Measurements from ENCODE around the gene VPS8. TPM values are rescaled to one million over a fixed set of nuclear protein-coding genes. Genes with fewer than 3 reads are reported as not detected.

VPS8 gene
- total RNA-seq, 1 experiment from 2014 or later: 37.6 TPM

- TF ChIP-seq REST (IDR thresholded peaks at IDR 0.05; ENCODE audit: low read depth): no peak
Measured at GRCh38 chr3:185051801-185052200, 239.8 kb downstream of the VPS8 start (continued).

DNA sequence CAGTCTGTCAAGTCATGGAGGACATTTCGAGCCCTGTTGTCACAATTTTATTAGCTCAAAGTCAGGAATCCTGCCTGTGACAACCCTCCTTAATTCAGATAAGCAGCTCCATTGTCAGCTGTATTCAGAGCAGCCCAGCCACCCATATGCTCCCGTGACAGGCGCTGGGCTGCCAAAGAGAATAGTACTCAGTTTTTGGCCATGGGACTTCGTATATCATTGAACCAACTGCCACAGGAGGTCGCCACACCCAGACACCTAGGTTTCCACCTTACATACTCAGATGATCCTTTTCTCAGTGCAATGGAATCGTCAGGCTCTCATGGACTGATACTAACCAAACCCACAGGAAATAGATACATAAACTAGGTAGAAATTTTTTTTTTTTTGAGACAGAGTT, 240.7 kb downstream of the VPS8 start:
- DNase-seq (ENCODE audit: low read depth, low spot score): no peak
- BruUV-seq (replicated peaks): no TSS peak
- no peak overlapping the region for H3K4me2 ChIP-seq (ENCODE audit: low read length)
- ChIA-PET RAD21 (ENCODE audit: low non-redundant PET in 1 of 2, low total read pairs in 2 of 2, uncharacterized antibody in 2 of 2, unreplicated experiment in 2 of 2) (no interaction called here), CTCF (no interaction called here), POLR2A (no interaction called here)
- H2AFZ ChIP-seq (ENCODE audit: low read depth, low read length, poor library complexity, severe bottlenecking): no peak overlapping the region
- no peaks in the 10 kb centered on the region for H3K79me2 ChIP-seq (ENCODE audit: insufficient read depth, low read length)
- intact Hi-C loops (cut with micrococcal nuclease): no loop called here
- 0 out of 4 replicates have a peak, but pooled peaks cover 0 to 2% of the 10 kb centered on the region in 2 experiments for H3K36me3 ChIP-seq (ENCODE audit: control insufficient read depth in 1 of 2, insufficient read depth in 2 of 2, low read length in 2 of 2)
- H3K9me2 ChIP-seq (ENCODE audit: insufficient read depth): no peaks in the 10 kb centered on the region
- no peak overlapping the region for H3K27ac ChIP-seq (ENCODE audit: low read depth, low read length)
- no peaks in the 10 kb centered on the region for H3K4me1 ChIP-seq (ENCODE audit: control insufficient read depth in 1 of 2, insufficient read depth in 2 of 2, low read length in 2 of 2)
- H4K20me1 ChIP-seq (ENCODE audit: insufficient read depth): no peaks in the 10 kb centered on the region
- H3K4me3 ChIP-seq (replicated peaks in 1 of 2; ENCODE audit: low read depth in 1 of 2, low read length in 2 of 2): no peak overlapping the region
- H3K27me3 ChIP-seq (ENCODE audit: insufficient read depth, low read length): no peaks in the 10 kb centered on the region
- no peaks in the 10 kb centered on the region for H3K9me3 ChIP-seq (ENCODE audit: control insufficient read depth in 1 of 2, insufficient read depth in 1 of 2, low read depth in 1 of 2, low read length in 2 of 2)
- H3K9ac ChIP-seq (ENCODE audit: low read length): no peak overlapping the region
- TF ChIP-seq CEBPB (IDR thresholded peaks at IDR 0.05; ENCODE audit: low read depth): no peak
- no peak for ATAC-seq

DNA sequence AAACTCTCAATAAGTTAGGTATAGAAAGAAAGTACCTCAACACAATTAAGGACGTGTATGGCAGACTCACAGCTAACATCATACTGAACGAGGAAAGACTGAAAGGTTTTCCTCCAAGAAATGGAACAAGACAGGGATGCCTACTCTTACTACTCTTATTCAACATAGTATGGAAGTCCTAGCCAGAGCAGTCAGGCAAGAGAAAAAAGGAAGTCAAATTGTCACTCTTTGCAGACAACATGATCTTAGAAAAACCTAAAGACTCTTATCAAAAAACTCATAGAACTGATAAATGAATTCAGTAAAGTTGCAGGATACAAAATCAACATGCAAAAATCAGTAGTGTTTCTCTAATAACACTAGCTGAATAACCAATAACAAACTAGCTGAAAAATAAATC, 244.9 kb downstream of the VPS8 start:
- CTCF ChIA-PET: no interaction called here
- H3K79me2 ChIP-seq (ENCODE audit: insufficient read depth, low read length): no peaks in the 10 kb centered on the region
- H4K20me1 ChIP-seq (ENCODE audit: insufficient read depth): no peaks in the 10 kb centered on the region
- H2AFZ ChIP-seq (ENCODE audit: low read depth, low read length, poor library complexity, severe bottlenecking): no peak overlapping the region
- no peaks in the 10 kb centered on the region for H3K9me3 ChIP-seq (ENCODE audit: control insufficient read depth in 1 of 2, insufficient read depth in 1 of 2, low read depth in 1 of 2, low read length in 2 of 2)
- BruUV-seq (replicated peaks): no TSS peak
- intact Hi-C loops (cut with micrococcal nuclease): no loop called here
- no peaks in the 10 kb centered on the region for H3K4me1 ChIP-seq (ENCODE audit: control insufficient read depth in 1 of 2, insufficient read depth in 2 of 2, low read length in 2 of 2)
- no peak for DNase-seq (ENCODE audit: low read depth, low spot score)
- H3K36me3 ChIP-seq (ENCODE audit: control insufficient read depth in 1 of 2, insufficient read depth in 2 of 2, low read length in 2 of 2): no peaks in the 10 kb centered on the region
- RAD21 ChIA-PET (ENCODE audit: low non-redundant PET in 1 of 2, low total read pairs in 2 of 2, uncharacterized antibody in 2 of 2, unreplicated experiment in 2 of 2): no interaction called here
- no peak overlapping the region for H3K4me2 ChIP-seq (ENCODE audit: low read length)
- ATAC-seq: no peak
- no peak overlapping the region for H3K9ac ChIP-seq (ENCODE audit: low read length)
- H3K4me3 ChIP-seq (replicated peaks in 1 of 2; ENCODE audit: low read depth in 1 of 2, low read length in 2 of 2): no peak overlapping the region
- H3K9me2 ChIP-seq (ENCODE audit: insufficient read depth): no peaks in the 10 kb centered on the region
- POLR2A ChIA-PET: no interaction called here
- no peaks in the 10 kb centered on the region for H3K27me3 ChIP-seq (ENCODE audit: insufficient read depth, low read length)
- H3K27ac ChIP-seq (ENCODE audit: low read depth, low read length): no peak overlapping the region
- TF ChIP-seq, protein P1, sequence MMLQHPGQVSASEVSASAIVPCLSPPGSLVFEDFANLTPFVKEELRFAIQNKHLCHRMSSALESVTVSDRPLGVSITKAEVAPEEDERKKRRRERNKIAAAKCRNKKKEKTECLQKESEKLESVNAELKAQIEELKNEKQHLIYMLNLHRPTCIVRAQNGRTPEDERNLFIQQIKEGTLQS (IDR thresholded peaks at IDR 0.05): no peak
- TF ChIP-seq YY1 (IDR thresholded peaks at IDR 0.05; ENCODE audit: extremely low read depth, insufficient replicate concordance, low read depth, low read length) (no peak), EZH2 (IDR thresholded peaks at IDR 0.05) (no peak), ZNF274 (IDR thresholded peaks at IDR 0.05; ENCODE audit: low read depth, low read length) (no peak), EZH2phosphoT487 (IDR thresholded peaks at IDR 0.05; ENCODE audit: borderline replicate concordance) (no peak), ZBTB33 (IDR thresholded peaks at IDR 0.05; ENCODE audit: extremely low read depth, insufficient replicate concordance, low read length) (no peak)

Data from HCT116 (cell line).